NCI-H345 treated with DMSO at 0.1 percent for 48 hours (cell line): Measurements from ENCODE around the gene EPC2.
"Not testable (repeated sequence)": the region's sequence is repeated elsewhere in the genome, so short reads cannot be mapped to it uniquely, and the experiment has no call there.

ENCODE experiments used
- DNase-seq: peaks from one replicate; lab custom pipeline; 2025; ENCODE audit not compliant: unreplicated experiment; lab: John Stamatoyannopoulos, UW

Gene EPC2

DNA sequence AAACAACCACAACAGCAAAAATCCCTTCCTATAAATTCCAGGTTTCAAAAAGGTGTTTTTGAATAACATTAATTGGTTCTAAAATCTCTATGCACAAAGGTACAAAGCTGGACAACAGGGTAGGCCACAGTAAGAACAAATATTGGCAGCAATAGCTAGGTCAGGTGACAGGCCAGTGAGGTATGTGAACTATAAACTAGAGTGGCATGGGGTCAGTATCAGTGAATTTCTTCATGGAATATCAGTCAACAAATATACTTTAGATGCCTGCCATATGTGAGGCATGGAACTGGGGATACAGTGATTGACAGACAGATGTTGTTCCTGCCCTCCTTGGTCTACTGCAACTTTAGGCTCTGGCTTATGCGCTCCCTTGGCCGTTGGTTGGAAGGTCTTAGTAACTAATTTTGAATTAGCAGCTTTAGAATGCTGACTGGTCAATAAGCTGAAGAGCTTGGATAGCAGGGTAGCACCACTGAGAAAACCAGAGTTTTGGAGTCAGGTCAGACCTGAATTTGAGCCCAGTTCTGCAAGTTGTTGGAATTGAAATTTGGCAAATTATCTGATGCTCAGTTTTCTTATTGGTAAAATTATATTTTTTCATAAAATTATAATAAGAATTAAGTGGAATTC, 2.3 kb upstream of the EPC2 start:
- DNase-seq: no peak

DNA sequence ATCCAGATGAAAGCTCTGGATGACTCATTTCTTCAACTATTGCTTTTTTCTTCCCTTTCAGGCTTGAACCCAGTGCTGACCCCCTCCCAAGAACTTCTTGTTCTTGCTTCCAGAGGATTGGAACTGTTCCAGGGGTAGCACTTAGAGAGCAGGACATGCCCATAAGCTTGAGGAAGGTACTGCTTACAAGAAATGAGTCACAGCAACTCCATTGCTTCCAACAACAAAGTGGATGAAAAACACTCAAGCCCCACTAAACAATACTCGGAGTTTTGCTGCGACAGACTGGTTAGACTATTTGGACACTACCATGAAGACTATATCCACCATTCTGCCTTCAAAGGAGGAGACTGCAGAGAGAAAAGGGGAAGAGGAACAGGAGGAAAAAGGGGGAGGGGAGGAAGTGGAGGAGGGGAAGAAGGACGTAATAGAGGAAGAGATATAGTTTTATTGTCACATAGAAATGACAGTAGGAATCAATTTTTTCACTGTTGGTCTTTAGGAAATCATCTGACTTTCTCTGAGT, 1.6 kb upstream of the EPC2 start:
- no peak for DNase-seq

DNA sequence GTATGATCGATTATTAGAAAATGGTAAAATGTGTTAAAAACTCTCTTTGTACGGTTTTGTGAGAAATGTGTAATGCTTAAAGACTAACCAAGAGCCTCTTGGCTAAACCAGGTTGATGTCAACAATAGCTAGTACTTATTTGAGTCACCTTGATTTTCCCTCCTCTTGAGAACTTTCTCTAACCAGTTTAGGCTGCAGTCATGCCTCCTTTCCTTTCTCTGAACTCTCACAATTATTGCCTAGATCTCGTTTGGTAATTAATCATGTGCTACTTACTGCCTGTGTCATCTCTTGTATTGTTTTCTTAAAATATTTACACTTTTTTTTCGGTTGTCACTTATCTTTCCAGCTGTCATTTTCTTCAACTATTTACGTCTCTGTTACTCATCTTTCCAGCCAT, 1.1 kb upstream of the EPC2 start:
- DNase-seq: no peak

DNA sequence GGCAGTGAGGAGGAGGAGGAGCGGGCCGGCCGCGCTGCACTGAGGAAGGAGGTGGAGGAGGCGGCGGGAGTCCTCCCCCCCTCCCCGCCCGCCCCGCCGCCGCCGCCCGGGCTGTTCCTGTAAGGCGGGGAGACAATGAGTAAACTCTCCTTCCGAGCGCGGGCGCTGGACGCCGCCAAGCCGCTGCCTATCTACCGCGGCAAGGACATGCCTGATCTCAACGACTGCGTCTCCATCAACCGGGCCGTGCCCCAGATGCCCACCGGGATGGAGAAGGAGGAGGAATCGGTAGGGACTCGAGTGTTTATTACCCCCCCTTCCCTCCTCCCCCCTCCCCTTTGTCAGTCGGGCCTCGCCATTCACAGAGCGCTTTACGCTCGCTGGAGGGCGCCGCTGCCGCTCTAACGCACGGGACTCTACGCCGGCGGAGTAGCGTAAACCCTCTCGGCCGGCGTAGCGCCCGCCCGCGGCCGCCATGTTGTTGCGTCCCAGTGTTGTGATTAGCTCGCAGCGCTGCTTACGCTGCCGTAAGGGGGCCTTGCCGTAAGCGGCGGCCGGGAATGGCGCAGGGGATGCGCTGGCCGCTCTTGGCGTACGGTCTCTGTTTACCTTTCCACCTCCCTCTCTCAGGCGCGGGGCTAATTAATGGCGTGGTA, 460 bp downstream of the EPC2 start:
- peak; percentile 81 for DNase-seq

DNA sequence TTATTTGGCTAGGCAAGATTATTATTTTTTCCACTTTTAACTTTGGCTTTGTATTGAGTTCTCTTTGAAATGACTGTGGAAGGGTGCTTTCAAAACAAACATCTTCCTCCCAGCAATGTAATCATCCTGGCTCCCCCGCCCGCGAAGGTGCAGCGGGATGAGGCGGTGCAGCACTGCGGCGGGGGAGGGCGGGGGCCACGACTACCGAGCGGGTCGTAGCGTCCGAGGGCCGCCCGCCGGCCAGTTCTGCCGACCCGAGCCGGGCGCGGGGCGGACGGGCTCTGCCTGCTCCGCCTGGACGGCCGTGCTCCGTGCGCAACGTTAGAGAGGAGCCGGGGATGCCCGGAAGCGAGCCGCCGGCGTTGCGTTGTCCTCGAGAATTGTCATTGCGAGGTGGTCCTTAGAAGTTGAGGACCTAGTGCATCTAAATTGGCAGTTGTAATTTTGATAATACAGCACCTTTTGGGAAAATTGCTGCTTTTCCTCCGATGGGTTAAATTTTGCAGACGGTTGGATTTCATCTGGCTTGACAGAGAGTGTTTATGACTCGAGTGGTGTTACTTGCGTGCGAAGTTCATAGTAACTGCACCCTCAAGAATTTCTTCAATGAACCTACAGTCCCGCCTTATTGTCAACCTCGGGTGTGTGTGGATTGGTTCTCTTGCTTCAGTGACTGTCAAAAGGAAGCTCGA, 1.1 kb downstream of the EPC2 start:
- peak; percentile 74 for DNase-seq

DNA sequence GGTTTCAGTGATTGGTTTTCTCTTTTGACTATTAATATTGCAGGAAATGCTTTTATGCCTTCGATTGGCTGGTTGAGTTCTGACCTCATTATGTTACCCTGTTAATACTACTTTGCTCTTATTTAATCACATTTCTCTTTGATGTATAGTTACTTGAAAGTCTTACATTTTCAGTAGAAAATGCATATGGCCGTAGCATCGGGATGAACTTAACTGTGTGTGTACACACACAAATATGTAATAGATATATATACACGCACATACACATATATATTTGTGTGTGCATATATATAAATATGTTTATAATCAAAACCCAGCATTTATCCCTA, 1.6 kb downstream of the EPC2 start:
- no peak for DNase-seq

DNA sequence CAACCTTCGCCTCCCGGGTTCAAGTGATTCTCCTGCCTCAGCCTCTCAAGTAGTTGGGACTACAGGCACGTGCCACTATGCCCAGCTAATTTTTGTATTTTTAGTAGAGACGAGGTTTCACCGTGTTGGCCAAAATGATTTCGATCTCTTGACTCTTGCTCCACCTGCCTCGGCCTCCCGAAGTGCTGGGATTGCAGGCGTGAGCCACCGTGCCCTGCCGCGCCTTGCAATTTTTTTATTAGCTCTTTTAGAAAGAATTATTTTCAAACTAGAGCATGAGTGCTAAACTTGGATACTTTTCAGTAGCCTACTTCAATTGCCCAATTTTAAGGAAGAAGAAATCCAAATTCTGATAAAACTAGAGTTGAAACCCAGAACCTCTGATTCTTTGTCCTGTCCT, 3.2 kb downstream of the EPC2 start:
- not testable (repeated sequence) for DNase-seq

DNA sequence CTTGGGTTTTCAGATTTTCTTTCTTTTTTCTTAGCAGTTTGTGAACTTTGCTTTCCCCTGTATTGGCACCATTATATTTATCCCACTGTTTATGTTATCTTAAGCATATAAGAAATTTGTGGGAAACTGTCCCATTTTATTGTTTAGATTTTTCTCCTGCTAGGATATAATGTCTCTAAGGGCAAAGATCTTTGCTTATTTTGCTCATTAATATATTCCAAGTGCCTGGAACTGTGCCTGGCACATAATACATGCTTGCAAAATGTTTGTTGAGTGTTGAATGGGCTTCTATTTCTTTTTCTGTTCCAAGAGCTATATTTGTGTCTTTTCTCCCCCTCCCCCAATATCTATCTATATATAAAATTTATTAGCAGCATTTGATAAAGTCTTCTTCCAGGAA, 5.4 kb downstream of the EPC2 start:
- DNase-seq: no peak

DNA sequence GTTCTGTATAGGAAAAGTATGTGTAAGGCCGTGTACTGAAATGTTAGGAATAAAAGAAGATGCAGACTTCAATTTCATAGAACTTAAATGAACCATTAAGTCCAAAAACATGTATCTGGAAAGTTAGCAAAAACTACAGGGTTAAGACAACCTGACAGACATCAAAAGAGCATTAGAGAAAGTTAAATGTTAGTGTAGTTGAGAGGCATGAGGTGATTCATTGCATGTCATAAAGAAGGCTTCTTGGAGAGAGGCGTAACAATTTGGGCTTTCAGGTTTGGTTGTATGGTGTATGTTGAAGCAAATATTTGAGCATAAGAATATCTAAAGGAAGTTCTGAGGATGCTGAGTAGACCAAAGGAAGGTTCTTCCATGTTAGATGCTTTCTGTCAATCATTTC, 6.3 kb downstream of the EPC2 start:
- no peak for DNase-seq

DNA sequence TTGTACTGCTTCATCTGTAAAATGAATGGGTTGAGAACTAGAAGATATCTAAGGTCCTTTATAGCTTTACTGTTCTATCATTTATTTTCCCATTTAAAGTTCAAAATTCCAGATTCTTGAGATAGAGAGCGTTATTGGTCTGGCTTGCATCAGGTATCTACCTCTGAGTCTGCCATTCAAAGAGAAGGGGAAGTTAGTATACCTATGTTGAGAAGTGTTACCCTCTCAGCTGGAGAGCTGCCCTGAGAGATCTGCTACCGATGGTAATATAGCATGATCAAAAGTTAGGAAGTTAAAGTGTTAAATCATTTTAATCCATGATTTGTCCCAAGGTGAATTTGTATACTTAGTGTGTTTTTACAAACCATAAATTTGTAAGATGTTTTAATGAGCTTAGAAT, 7.4 kb downstream of the EPC2 start:
- DNase-seq: no peak

DNA sequence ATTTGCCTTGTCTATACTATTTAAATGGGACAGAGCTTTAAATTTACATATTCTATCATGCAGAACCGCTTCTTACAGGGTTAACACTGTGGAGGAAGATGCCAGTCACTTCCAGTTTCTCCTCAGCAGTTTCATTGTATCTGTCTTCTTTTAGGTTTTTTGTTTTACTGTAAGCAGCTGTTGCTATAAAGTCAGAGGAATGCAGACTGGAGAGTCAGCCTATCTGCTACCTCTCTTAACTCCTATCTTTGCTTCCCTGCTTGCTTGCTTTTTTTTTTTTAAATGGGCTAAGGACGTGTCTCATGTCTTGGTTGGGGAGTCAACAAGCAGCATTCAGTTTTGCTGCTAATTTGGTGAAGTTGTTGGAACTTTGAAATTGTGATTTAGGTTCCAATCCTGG, 8.9 kb downstream of the EPC2 start:
- DNase-seq: no peak

DNA sequence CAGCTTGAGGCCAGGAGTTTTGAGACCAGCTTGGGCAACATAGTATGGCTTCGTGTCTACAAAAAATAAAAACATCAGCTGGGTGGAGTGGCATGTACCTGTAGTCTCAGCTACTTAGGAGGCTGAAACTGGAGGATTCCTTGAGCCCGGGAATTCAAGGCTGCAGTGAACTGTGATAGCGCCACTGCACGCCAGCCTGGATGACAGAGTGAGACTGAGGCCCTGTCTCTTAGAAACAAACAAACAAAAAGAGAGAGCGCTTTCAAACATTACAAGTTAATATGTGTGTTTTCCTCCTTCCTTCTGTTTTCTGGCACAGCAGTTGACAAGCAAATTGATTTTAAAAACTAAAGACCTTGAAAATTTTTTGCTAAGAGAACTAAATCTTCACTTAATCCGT, 9.9 kb downstream of the EPC2 start:
- DNase-seq: no peak

DNA sequence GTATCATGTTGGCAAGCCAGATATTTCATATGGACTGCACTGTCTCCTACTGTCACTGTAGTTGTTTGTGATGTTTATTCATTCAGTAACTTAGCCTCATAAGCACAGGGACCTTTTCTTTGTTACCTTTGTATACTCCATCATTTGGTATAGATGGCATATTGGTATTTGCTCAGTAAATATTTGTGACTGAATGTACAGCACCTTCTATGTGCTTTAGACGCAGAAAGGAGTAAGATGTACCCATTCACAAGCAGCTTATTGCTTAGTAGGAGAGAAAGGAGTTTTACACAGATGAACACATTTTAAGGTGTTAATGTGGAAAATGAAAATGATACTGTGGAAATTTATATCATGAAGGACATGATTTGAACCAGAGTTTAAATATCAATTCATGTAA, 12.0 kb downstream of the EPC2 start:
- DNase-seq: no peak

DNA sequence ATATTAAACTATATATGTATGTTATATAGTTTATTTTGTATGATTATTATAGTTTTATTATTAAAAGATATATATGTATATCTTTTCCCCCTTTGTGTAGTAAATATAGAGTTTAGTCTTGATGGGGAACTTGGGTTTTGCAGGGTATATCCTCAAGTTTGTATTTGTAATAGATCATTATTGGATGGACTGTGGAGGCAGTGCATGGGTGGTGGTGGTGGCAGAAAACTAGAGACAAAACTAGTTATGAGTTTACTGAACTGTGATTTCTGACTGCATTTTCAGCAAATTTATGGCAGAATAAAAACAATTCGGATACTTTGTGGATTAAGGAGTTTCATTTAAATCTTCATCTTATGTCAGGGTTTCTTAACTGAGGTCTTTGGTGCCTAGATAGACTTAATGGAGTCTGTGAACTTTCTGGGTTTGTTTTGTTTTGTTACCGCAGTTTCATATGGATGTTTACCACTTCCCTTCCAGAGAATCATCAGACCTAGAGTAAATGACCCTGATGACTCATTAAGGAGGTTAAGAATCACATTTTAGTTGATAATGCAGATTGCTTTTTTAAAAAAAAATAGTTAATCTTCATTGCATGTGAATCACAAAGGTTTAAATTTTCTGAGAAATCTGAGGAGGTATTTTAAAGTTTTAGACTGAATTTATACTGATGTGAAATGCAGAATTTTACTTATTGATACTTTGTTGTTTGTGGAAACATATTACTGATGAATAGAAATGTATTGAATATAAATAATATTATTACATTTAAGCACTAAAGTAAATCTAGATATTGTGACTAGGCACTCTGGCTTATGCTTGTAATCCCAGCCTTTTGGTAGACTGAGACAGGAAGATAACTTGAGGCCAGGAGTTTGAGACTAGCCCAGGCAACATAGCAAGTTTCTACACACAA, 14.5 kb downstream of the EPC2 start:
- DNase-seq: no peak

DNA sequence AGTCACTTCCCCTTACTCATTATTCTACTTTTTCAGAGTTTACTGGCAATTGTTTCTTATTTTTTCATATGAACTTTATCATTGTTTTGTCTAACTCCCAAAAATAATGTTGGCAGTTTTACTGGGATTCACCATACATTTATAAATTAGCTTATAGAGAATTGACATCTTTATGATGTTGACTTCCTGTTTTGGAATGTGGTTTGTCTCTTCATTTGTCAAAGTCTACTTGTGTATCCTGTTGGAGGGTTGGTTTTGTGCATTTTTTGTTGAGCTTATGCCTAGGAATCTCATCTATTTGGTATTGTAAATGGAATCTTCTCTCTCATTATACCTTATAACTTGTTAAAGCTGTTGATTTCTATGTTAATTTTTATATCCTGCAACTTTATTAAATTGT, 16.4 kb downstream of the EPC2 start:
- no peak for DNase-seq

DNA sequence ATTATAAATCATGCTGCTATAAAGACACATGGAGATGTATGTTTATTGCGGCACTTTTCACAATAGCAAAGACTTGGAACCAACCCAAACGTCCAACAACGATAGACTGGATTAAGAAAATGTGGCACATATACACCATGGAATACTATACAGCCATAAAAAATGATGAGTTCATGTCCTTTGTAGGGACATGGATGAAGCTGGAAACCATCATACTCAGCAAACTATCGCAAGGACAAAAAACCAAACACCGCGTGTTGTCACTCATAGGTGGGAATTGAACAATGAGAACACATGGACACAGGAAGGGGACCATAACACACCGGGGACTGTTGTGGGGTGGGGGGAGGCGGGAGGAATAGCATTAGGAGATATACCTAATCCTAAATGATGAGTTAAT, 17.8 kb downstream of the EPC2 start:
- DNase-seq: not testable (repeated sequence)

DNA sequence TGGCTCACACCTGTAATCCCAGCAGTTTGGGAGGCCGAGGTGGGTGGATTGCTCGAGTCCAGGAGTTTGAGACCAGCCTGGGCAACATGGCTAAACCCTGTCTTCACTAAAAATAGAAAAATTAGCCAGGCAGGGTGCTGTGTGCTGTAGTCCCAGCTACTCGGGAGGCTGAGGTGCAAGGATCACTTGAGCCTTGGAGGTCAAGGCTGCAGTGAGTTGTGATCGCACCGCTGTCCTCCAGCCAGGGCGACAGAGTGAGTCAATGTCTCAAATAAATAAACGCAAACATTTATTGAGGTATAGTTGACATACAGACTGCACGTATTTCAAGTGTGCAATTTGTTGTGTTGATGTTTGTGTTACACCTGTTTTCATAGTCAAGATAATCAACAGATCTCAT, 19.7 kb downstream of the EPC2 start:
- no peak for DNase-seq

DNA sequence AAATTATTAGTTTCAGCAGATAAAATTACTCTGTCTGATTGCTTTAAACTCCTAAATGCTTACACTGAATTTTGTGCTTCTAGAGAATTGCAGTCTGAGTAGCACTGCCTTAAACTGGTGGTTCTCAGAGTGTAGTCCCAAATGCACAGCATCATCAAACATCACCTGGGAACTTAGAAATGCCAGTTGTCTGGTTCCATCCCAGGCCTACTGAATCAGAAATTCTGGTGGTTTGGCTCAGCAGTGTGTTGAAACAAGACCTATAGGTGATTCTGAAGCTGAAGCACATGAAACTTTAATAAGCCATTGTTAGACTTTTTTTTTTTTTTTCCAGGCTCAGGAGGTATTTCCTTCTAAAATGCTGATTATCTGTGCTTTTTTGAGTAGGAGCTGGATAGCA, 22.0 kb downstream of the EPC2 start:
- DNase-seq: no peak

DNA sequence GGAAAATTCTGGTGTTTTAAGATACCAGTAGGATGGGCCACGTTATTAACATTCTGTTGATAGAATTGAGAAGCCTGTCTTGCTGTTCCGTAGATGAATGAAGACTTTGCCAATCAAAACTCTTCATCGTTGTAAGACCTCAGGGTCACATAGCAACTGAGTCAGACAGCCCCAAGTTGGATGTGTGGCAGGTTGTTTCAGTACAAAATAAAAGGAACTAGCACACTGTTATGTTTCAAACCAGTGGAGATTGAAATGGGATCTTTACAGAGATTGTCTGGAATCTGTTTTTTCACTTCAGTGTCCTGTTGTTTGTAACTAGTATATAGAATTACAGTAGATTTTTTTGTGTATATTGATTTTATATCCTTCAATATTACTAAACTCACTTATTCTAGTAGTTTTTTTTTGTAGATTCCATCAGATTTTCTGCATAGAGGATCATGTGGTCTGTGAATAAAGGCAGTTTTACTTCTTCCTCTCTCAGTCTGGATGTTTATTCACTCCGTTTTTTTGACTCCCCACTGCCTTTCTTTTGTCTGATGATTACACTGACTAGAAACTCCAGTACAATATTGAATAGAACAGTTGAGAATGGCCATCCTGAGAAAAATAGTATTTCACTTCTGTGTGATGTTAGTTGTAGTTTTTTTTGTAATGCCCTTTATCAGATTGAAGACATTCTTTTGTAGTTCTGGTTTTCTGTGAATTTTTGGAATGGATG, 22.7 kb downstream of the EPC2 start:
- DNase-seq: no peak

DNA sequence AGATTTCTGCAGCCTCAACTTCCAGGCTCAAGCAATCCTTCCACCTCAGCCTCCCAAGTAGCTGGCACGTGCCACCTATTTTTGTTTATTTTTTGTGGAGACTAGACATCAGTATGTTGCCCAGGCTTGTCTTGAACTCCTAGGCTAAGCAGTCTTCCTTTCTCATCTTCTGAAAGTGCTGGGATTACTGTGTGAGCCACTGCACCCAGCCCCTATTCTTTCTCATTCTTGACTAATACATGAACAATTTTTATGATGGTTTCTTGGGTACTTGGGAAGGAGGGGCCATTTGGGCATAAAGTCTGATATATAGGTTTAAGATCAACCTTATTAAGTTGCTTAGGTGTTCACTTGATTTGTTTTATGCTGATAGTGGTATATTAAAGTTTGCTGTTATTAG, 26.2 kb downstream of the EPC2 start:
- no peak for DNase-seq
